ENCODE data around the gene KIF21B.

GRCh38 chr1:201015551-201016091 is 7.9 kb downstream of the KIF21B start:
- TF ChIP-seq CTCF (IDR thresholded peaks at IDR 0.05) (no peak), POLR2A (IDR thresholded peaks at IDR 0.05) (no peak)

Measured in uterus (tissue), 2 donors.